SU-DHL-6 (cell line): ENCODE results near the gene ADNP.
"Not testable (repeated sequence)": the region's sequence is repeated elsewhere in the genome, so short reads cannot be mapped to it uniquely, and the experiment has no call there.

ENCODE experiments used
- H2AFZ ChIP-seq: fragments of 200-600 bp; sonication (generic); 2 replicates; pipeline ENCODE4 v1.6.1; 2014; ENCODE audit warnings: low read depth, mild to moderate bottlenecking, moderate library complexity, mixed read lengths, antibody characterized with exemption, low read length; ENCODE audit not compliant: severe bottlenecking
- H3F3A ChIP-seq: fragments of 200-600 bp; shearing (Covaris generic); 2 replicates; pipeline ENCODE4 v1.6.0; 2016; ENCODE audit warnings: antibody characterized with exemption, mild to moderate bottlenecking; ENCODE audit not compliant: insufficient read depth
- H3K27ac ChIP-seq: fragments of 200-600 bp; sonication (generic); 2 replicates; pipeline ENCODE4 v1.5.1; 2016; ENCODE audit warnings: low read depth, mild to moderate bottlenecking, low read length, moderate library complexity, mixed read lengths
- H3K27me3 ChIP-seq: fragments of 200-600 bp; sonication (generic), shearing (Covaris generic); 2 replicates; pipeline ENCODE4 v1.6.0; 2014; ENCODE audit warnings: mild to moderate bottlenecking, low read length
- H3K36me3 ChIP-seq: fragments of 200-600 bp; sonication (generic); 2 replicates; pipeline ENCODE4 v1.6.1; 2014; ENCODE audit warnings: mild to moderate bottlenecking, low read length, mixed read lengths
- H3K4me2 ChIP-seq: fragments of 300-600, 200-600 bp; shearing (Covaris generic), sonication (generic); 2 replicates; pipeline ENCODE4 v1.6.0; 2014; ENCODE audit warnings: low read length, low read depth, mild to moderate bottlenecking; ENCODE audit not compliant: poor library complexity, severe bottlenecking
- H3K4me3 ChIP-seq: fragments of 200-600 bp; sonication (generic); 2 replicates; pipeline ENCODE4 v1.5.1; 2014; ENCODE audit warnings: antibody characterized with exemption, low read length, mild to moderate bottlenecking, mixed read lengths; ENCODE audit not compliant: insufficient read depth, poor library complexity, severe bottlenecking
- H3K79me2 ChIP-seq: fragments of 200-600 bp; sonication (generic); 2 replicates; pipeline ENCODE4 v1.6.1; 2014; ENCODE audit warnings: mild to moderate bottlenecking, low read length, moderate library complexity; ENCODE audit not compliant: insufficient read depth
- H3K9ac ChIP-seq: fragments of 200-600 bp; sonication (generic); 2 replicates; pipeline ENCODE4 v1.7.0; 2014; ENCODE audit warnings: mild to moderate bottlenecking, low read length
- H3K9me2 ChIP-seq: fragments of 200-600 bp; sonication (generic); replicated peaks from 2 replicates; pipeline ENCODE4 v1.6.1; 2014; ENCODE audit warnings: low read length; ENCODE audit not compliant: insufficient read depth
- H3K9me3 ChIP-seq: fragments of 200-600 bp; sonication (generic); 2 replicates; pipeline ENCODE4 v1.6.1; 2014; ENCODE audit warnings: low read length, mixed read lengths; ENCODE audit not compliant: insufficient read depth
- H4K20me1 ChIP-seq: fragments of 200-600 bp; sonication (generic); 2 replicates; pipeline ENCODE4 v1.6.1; 2014; ENCODE audit warnings: low read depth, mild to moderate bottlenecking, antibody characterized with exemption, low read length, moderate library complexity, mixed read lengths
- CTCF ChIP-seq: fragments of 200-600 bp; sonication (generic); IDR thresholded peaks from one replicate; pipeline ENCODE4 v1.5.1; 2017; ENCODE audit warnings: antibody characterized with exemption, mild to moderate bottlenecking, low read length, moderate library complexity; ENCODE audit not compliant: insufficient read depth, poor library complexity, severe bottlenecking
- EZH2phosphoT487 ChIP-seq: fragments of 200-600 bp; sonication (generic), shearing (Covaris generic); conservative IDR thresholded peaks from 2 replicates; pipeline ENCODE4 v1.6.1; 2018; ENCODE audit warnings: mild to moderate bottlenecking, antibody characterized with exemption, low read length, moderate library complexity, mixed read lengths

ADNP gene

DNA sequence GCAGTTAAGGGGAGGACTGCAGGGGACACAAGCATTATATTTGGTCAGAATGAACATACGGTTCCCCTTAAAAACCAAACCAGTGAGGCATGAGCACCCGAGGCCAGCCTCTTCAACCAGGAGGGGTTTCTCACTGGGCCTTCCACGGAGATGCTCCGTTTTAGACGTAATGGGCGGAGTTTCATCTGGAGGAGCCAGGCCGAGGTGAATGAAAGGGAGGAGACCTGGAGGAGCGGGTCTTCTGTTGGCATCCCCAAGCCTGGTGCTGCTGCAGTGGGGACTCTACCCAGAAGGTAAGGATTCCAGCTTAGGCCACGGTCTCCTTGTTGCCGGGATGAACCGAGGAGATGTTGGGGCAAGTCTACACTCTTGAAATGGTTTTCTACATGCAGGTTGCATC is 47.4 kb downstream of the ADNP start:
- no peak overlapping the region for H2AFZ ChIP-seq
- no peaks in the 10 kb centered on the region for H4K20me1 ChIP-seq
- TF ChIP-seq EZH2phosphoT487: no peak
- no peak for TF ChIP-seq CTCF
- no peak overlapping the region for H3K9ac ChIP-seq
- H3K27me3 ChIP-seq: no peaks in the 10 kb centered on the region
- H3K36me3 ChIP-seq: no peaks in the 10 kb centered on the region
- H3K9me3 ChIP-seq: no peaks in the 10 kb centered on the region
- no peak overlapping the region for H3K4me2 ChIP-seq
- H3K4me3 ChIP-seq: no peak overlapping the region
- peaks cover 19% of the 10 kb centered on the region for H3F3A ChIP-seq
- no peaks in the 10 kb centered on the region for H3K9me2 ChIP-seq
- no peaks in the 10 kb centered on the region for H3K79me2 ChIP-seq
- no peak overlapping the region for H3K27ac ChIP-seq

DNA sequence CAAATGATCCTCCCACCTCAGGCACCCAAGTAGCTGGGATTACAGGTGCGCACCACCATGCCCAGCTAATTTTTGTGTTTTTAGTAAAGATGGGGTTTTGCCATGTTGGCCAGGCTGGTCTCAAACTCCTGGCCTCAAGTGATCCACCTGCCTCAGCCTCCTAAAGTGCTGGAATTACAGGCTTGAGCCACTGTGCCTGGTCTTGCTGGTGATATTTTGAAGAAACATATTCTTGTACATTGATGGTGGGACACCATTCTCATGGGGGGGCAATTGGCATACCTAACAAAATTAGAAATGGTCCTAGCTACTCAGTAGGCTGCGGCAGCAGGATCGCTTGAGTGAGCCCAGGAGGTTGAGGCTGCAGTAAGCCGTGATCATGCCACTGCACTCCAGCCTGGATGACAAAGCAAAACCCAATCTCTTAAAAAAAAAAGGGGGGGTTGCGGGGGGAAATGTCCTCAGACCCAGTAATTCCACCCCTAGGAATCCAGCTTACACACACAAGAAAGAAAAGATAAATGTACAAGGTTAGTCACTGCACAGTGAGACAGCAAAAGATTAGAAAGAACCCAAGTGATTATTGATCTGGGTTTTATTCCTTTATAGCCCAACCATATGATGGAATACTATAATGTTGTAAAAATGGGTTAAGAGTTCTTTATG is 49.3 kb downstream of the ADNP start:
- H3K9me2 ChIP-seq, H3K36me3 ChIP-seq, H3K4me3 ChIP-seq, H3K27ac ChIP-seq, H3K4me2 ChIP-seq, H3K27me3 ChIP-seq, H3F3A ChIP-seq, H3K9me3 ChIP-seq, H3K9ac ChIP-seq, H3K79me2 ChIP-seq, H4K20me1 ChIP-seq, H2AFZ ChIP-seq: not testable (repeated sequence)

- H3K4me3 ChIP-seq: no peak overlapping the region
- H3K9ac ChIP-seq: no peak overlapping the region
- H3K27ac ChIP-seq: no peak overlapping the region
- no peaks in the 10 kb centered on the region for H4K20me1 ChIP-seq
- no peaks in the 10 kb centered on the region for H3K9me3 ChIP-seq
- H2AFZ ChIP-seq: no peak overlapping the region
- H3K4me2 ChIP-seq: no peak overlapping the region
- no peaks in the 10 kb centered on the region for H3K9me2 ChIP-seq
- H3K36me3 ChIP-seq: peaks cover 3% of the 10 kb centered on the region; the same call in 1 of the 2 replicates
- H3K27me3 ChIP-seq: no peaks in the 10 kb centered on the region
- no peak for TF ChIP-seq CTCF
- TF ChIP-seq EZH2phosphoT487: no peak
- peaks cover 4% of the 10 kb centered on the region; the same call in 1 of the 2 replicates for H3F3A ChIP-seq
- no peaks in the 10 kb centered on the region for H3K79me2 ChIP-seq
Measured at GRCh38 chr20:50879649-50880550, 51.3 kb downstream of the ADNP start.
